AG09309 (cell line): ENCODE measurements around the gene MAST4.

Experiments used
- DNase-seq: peaks from one replicate; pipeline ENCODE4 v3.0.0-alpha.2; 2010; ENCODE audit warnings: low read depth
- H3K4me3 ChIP-seq: 2 replicates; pipeline ENCODE4 v1.5.1; 2011; ENCODE audit warnings: mild to moderate bottlenecking, low read depth, low read length, moderate library complexity; ENCODE audit not compliant: control insufficient read depth
- CTCF ChIP-seq: IDR thresholded peaks from 2 replicates; pipeline ENCODE4 v1.5.1; 2011; ENCODE audit warnings: mild to moderate bottlenecking, low read depth, low read length, inconsistent platforms; ENCODE audit not compliant: insufficient read depth, control insufficient read depth; ENCODE audit errors: missing control alignments

Gene MAST4

DNA sequence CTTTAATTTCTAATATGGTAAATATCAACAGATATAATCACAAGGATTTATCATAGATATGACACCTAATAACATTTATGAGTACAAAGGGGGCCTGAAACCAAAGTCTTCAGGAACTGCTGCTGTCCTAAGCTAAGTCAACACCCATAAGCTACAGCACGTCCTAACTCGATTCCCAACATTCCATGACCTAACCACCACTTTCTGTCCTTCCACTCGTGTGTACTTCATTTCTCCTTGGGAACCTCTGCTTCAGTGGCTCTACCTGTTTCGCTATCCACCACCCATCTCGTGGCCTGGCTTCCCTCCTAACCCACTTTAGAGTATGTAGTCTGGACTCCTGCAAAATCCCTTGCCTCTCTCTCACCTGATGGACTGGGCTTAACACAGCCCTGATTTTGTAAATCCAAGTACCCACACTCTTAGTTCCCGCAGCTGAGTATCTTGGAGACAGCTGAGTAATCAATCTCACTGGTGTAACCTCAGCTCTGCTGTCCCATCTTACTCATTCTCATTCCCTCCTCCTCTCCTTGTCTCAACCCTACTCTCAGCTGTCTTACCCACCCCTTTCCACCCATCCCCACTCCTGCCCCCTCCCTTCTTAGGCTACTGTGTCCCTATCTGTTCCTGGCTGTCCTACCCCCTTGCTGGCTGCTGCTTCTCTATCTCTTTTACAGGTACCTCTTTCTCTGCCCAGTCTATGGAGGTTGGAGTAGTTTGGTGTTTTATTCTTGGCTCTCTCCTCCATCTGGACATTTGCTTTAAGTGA lies 101.8 kb downstream of the MAST4 start:
- DNase-seq, result no peak
- no peak overlapping the region for H3K4me3 ChIP-seq
- TF ChIP-seq CTCF, result no peak

DNA sequence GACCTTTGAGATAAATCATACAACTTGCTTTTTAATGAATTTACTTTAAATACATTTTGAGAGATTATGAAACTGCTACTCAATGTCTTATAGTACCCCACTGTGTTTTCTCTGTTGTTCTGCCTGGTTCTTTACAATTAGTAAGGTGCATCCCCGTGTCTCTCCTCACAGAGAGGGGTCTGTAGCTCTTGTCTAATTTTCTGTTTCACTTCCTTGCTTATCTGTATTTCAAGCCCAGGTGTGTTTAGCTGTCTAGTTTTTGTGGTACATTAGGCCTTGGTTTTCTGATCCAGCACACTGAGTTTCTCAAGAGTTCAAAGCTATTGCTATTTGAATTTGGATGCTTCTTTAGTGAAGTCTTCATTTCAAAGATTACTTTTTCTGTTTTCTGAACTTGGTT lies 105.1 kb downstream of the MAST4 start:
- TF ChIP-seq CTCF, result no peak
- DNase-seq, result no peak
- no peak overlapping the region for H3K4me3 ChIP-seq

- no peak overlapping the region for H3K4me3 ChIP-seq
- no peak for DNase-seq
- TF ChIP-seq CTCF, result no peak
Measured at GRCh38 chr5:66702426-66702825, 106.2 kb downstream of the MAST4 start.

DNA sequence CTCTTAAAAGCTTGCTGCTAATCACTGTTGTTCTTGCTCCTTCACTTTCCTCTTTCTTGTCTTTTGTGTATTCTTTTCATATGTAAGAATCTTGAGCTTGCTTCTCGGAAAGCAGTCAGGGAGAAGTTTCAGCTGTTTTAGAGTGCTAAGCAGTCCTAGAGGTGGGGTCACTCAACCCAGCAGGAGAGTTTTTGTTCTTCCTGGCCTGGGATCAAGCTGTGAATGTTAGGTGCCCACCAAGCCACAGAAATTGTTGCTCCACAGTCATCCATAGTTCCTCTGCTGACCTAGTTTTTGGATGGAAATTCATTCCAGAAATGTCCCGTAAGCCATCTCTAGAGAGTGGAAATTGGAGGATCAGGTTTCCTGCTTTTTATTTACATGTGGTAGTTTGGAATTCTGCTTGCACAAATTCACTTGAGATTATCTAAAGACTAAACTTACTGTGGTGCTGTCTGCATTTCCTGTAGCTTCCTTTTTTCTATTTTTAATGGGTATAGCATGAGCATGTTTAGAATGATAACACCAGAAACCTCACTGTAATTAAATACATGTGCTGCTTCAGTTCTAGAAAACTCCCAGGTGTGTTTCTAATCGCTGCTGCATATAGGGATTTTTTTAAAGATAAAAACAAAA lies 108.7 kb downstream of the MAST4 start:
- TF ChIP-seq CTCF, result no peak
- DNase-seq, result no peak
- H3K4me3 ChIP-seq, result no peak overlapping the region

DNA sequence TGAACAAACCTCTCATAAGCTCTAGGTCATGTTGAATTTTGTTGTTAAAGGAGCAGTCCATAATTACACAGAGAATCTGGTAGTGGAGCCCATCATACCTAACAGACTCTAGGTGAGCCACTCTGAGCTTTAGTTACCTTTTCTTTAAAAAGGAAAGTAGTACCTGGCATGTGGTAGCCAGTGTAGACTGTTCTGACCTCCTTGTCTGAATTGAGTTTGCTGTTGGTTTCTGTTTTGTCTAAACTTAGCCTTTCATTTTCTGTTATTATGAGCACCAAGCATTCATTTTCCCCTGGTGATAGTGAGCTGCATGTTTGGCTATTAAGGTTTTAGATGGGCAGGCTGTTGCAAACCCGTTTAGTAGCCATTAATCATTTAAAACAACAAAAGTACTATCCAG lies 112.2 kb downstream of the MAST4 start:
- no peak overlapping the region for H3K4me3 ChIP-seq
- TF ChIP-seq CTCF, result no peak
- DNase-seq, result no peak

DNA sequence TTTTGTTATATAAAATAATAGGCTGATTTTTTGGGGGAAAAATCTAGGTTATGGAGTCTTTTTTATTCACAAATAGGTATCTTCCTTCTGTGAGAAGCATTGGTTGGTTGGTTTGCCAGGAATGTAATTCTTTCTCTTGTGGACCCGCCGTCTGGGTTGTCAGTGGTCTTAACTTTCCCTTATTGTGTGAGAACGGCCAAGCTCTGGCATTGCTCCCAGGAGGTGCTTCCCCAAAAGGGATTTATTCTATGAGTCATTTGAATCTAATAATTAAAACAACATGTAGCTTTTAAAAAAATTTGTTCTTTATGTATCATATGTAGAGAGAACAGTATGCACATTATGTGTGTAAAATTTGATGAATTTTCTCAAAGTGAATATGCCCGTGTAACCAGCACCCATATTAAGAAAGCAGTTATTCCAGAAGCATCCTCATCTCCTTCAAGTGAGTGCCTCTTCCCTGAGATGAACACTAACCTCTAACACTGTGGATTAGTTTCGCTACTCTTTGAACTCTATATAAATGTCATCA lies 114.4 kb downstream of the MAST4 start:
- TF ChIP-seq CTCF, result no peak
- H3K4me3 ChIP-seq, result no peak overlapping the region
- DNase-seq, result no peak

DNA sequence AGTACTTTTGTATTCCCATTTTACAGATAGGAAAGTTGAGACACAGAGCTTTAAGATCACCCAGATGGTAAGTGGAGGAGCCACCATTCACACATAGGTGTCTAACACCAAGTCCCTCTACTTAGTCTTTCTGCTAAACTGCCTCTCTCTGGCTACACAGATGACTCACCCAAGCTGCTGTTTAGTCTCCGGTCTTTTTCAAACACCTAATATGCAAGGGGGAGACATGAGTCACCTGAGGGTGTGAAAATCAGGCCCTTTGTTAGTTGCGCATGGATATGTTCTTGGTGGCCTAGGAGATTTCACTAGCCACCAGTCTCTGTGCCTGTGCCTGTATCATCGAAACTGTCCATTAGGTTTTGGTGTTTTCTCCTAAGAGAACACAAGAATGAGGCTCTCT lies 117.8 kb downstream of the MAST4 start:
- DNase-seq, result no peak
- H3K4me3 ChIP-seq, result no peak overlapping the region
- no peak for TF ChIP-seq CTCF
